Measurements from ENCODE around the gene GLB1L2.

DNA sequence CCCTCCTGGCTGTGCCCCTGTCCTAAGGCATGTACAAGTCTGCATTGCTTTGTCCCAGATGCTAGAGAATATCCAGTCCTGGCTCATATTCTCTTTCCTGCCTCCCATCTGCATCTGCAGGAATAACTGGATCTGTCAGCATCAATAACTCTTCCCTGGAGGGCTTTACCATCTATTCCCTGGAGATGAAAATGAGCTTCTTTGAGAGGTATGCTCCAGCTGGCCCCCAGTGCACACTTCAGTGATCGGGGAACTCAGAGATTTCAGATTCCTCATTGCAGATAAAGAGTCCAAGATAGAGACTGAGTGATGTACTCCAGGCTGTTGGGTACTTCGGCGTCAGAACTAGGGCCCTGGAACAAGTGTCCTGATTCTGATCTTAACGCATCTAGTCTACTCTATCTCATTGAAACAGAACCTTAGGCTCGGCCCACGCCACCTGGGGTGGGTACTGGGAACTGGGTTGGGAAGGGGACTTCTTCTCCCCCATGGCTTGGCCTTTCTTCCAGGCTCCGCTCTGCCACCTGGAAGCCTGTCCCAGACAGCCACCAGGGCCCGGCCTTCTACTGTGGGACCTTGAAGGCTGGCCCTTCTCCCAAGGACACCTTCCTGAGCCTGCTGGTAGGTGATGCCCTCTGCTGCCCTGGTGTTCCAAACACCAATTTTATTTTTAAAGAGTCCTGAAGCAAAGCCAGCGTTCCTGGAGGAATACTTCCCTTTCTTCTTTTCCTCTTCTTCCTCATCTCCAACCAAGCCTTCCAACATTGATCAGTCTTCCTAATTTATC, 17.8 kb upstream of the GLB1L2 start:
- TF ChIP-seq, protein P1, sequence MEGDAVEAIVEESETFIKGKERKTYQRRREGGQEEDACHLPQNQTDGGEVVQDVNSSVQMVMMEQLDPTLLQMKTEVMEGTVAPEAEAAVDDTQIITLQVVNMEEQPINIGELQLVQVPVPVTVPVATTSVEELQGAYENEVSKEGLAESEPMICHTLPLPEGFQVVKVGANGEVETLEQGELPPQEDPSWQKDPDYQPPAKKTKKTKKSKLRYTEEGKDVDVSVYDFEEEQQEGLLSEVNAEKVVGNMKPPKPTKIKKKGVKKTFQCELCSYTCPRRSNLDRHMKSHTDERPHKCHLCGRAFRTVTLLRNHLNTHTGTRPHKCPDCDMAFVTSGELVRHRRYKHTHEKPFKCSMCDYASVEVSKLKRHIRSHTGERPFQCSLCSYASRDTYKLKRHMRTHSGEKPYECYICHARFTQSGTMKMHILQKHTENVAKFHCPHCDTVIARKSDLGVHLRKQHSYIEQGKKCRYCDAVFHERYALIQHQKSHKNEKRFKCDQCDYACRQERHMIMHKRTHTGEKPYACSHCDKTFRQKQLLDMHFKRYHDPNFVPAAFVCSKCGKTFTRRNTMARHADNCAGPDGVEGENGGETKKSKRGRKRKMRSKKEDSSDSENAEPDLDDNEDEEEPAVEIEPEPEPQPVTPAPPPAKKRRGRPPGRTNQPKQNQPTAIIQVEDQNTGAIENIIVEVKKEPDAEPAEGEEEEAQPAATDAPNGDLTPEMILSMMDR (IDR thresholded peaks at IDR 0.05; ENCODE audit: insufficient read depth, low read length) = no peak
- TF ChIP-seq POLR2AphosphoS5 (IDR thresholded peaks at IDR 0.05; ENCODE audit: low read depth) (no peak), SPI1 (IDR thresholded peaks at IDR 0.05; ENCODE audit: borderline replicate concordance, low read depth) (no peak), GABPA (IDR thresholded peaks at IDR 0.05; ENCODE audit: low read depth) (no peak)
- TF ChIP-seq, protein P2, sequence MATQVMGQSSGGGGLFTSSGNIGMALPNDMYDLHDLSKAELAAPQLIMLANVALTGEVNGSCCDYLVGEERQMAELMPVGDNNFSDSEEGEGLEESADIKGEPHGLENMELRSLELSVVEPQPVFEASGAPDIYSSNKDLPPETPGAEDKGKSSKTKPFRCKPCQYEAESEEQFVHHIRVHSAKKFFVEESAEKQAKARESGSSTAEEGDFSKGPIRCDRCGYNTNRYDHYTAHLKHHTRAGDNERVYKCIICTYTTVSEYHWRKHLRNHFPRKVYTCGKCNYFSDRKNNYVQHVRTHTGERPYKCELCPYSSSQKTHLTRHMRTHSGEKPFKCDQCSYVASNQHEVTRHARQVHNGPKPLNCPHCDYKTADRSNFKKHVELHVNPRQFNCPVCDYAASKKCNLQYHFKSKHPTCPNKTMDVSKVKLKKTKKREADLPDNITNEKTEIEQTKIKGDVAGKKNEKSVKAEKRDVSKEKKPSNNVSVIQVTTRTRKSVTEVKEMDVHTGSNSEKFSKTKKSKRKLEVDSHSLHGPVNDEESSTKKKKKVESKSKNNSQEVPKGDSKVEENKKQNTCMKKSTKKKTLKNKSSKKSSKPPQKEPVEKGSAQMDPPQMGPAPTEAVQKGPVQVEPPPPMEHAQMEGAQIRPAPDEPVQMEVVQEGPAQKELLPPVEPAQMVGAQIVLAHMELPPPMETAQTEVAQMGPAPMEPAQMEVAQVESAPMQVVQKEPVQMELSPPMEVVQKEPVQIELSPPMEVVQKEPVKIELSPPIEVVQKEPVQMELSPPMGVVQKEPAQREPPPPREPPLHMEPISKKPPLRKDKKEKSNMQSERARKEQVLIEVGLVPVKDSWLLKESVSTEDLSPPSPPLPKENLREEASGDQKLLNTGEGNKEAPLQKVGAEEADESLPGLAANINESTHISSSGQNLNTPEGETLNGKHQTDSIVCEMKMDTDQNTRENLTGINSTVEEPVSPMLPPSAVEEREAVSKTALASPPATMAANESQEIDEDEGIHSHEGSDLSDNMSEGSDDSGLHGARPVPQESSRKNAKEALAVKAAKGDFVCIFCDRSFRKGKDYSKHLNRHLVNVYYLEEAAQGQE (IDR thresholded peaks at IDR 0.05; ENCODE audit: insufficient replicate concordance, low read depth) = no peak
